ENCODE measurements around the gene ENGASE.

The ENGASE gene

GRCh38 chr17:79091226-79091670, 16.6 kb downstream of the ENGASE start:
- TF ChIP-seq, protein P1, sequence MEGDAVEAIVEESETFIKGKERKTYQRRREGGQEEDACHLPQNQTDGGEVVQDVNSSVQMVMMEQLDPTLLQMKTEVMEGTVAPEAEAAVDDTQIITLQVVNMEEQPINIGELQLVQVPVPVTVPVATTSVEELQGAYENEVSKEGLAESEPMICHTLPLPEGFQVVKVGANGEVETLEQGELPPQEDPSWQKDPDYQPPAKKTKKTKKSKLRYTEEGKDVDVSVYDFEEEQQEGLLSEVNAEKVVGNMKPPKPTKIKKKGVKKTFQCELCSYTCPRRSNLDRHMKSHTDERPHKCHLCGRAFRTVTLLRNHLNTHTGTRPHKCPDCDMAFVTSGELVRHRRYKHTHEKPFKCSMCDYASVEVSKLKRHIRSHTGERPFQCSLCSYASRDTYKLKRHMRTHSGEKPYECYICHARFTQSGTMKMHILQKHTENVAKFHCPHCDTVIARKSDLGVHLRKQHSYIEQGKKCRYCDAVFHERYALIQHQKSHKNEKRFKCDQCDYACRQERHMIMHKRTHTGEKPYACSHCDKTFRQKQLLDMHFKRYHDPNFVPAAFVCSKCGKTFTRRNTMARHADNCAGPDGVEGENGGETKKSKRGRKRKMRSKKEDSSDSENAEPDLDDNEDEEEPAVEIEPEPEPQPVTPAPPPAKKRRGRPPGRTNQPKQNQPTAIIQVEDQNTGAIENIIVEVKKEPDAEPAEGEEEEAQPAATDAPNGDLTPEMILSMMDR (IDR thresholded peaks at IDR 0.05): no peak
- Histone ChIP-seq H3K36me3 (peaks cover 2% of the 10 kb centered on the region), H3K27me3 (peaks cover 38% of the 10 kb centered on the region), H3K4me1 (ENCODE audit: control insufficient read depth in 1 of 2, insufficient read depth in 1 of 2, low read depth in 1 of 2, low read length in 1 of 2) (no peaks in the 10 kb centered on the region), H3K9me3 (no peaks in the 10 kb centered on the region), H3K27ac (no peak overlapping the region), H3K4me3 (ENCODE audit: low read depth in 1 of 2, low read length in 1 of 2) (no peak overlapping the region)

DNA sequence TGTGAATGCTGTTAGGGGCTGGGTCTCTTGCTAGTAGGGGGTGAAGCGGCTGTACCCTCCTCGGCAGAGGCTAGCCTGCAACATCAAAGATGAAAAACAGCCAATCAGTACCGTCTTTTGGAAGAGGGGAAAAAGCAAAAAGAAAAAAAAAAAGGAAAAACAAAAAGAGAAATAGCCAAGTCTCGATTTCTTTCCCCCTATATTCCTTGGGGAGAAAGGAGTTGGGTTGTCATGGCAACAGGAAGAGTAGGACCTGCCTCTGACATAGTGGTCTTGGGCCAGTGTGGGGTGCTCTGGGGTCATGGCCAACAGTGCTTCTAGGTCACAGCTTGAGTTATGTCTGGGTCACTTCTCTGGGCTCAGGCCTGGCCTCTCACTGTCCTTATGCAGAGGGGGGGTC, 17.9 kb downstream of the ENGASE start:
- Histone ChIP-seq H3K27ac (no peak overlapping the region), H3K9me3 (no peaks in the 10 kb centered on the region), H3K27me3 (peaks cover 51% of the 10 kb centered on the region), H3K4me3 (ENCODE audit: low read depth in 1 of 2, low read length in 1 of 2) (no peak overlapping the region), H3K4me1 (ENCODE audit: control insufficient read depth in 1 of 2, insufficient read depth in 1 of 2, low read depth in 1 of 2, low read length in 1 of 2) (no peaks in the 10 kb centered on the region), H3K36me3 (no peaks in the 10 kb centered on the region)
- TF ChIP-seq, protein P1 (IDR thresholded peaks at IDR 0.05): no peak

DNA sequence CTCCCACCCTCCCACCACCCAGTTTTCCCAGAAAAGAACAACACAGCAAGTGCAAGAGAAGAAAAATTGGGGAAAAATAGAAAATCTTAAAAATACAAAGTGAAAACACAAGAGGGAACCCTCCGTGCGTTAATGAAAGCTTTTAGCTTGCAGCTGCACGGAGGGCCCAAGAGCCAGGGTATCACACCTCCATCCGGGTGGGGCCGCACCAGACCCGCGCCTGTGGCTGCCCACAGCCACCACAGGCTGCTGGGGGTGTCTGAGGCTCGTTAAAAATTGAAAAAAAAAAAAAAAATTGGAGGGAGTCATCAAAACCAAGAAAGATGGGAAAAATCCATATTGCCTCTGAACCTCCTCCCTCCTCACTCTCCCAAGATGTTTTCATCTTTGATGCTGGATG, 18.6 kb downstream of the ENGASE start:
- Histone ChIP-seq H3K4me3 (ENCODE audit: low read depth in 1 of 2, low read length in 1 of 2) (no peak overlapping the region), H3K27me3 (peaks cover 58% of the 10 kb centered on the region), H3K4me1 (ENCODE audit: control insufficient read depth in 1 of 2, insufficient read depth in 1 of 2, low read depth in 1 of 2, low read length in 1 of 2) (no peaks in the 10 kb centered on the region), H3K36me3 (no peaks in the 10 kb centered on the region), H3K9me3 (no peaks in the 10 kb centered on the region), H3K27ac (no peak overlapping the region)
- TF ChIP-seq, protein P1 (IDR thresholded peaks at IDR 0.05): no peak

- Histone ChIP-seq H3K4me3 (ENCODE audit: low read depth in 1 of 2, low read length in 1 of 2) (no peak overlapping the region), H3K9me3 (no peaks in the 10 kb centered on the region), H3K27me3 (peaks cover 68% of the 10 kb centered on the region)
These were observed 19.6 kb downstream of the ENGASE start for GRCh38 chr17:79094261-79094660.

GRCh38 chr17:79095345-79096055, 20.9 kb downstream of the ENGASE start:
- Histone ChIP-seq H3K27ac (no peak overlapping the region), H3K4me3 (ENCODE audit: low read depth in 1 of 2, low read length in 1 of 2) (no peak overlapping the region), H3K9me3 (no peaks in the 10 kb centered on the region), H3K4me1 (ENCODE audit: control insufficient read depth in 1 of 2, insufficient read depth in 1 of 2, low read depth in 1 of 2, low read length in 1 of 2) (no peaks in the 10 kb centered on the region), H3K36me3 (no peaks in the 10 kb centered on the region), H3K27me3 (peaks cover 73% of the 10 kb centered on the region)
- TF ChIP-seq, protein P1 (IDR thresholded peaks at IDR 0.05): no peak

More at GRCh38 chr17:79094261-79094660, 19.6 kb downstream of the ENGASE start:
- Histone ChIP-seq H3K27ac (no peak overlapping the region), H3K36me3 (no peaks in the 10 kb centered on the region), H3K4me1 (ENCODE audit: control insufficient read depth in 1 of 2, insufficient read depth in 1 of 2, low read depth in 1 of 2, low read length in 1 of 2) (no peaks in the 10 kb centered on the region)
- TF ChIP-seq, protein P1 (IDR thresholded peaks at IDR 0.05): no peak

Measured in neutrophil (primary cell).